GM18505 (cell line): ENCODE results near the gene DNAH8.

ENCODE experiments used
- ATAC-seq: cut with Tn5 transposase; IDR thresholded peaks from one replicate; pipeline ENCODE4 v1.9.1; 2021; ENCODE audit not compliant: unreplicated experiment
- POLR2A ChIP-seq: IDR thresholded peaks from 4 replicates; pipeline ENCODE4 v1.6.1; 2011; ENCODE audit warnings: borderline replicate concordance; ENCODE audit not compliant: insufficient read depth, insufficient read length; ENCODE audit errors: extremely low read depth

Gene DNAH8

DNA sequence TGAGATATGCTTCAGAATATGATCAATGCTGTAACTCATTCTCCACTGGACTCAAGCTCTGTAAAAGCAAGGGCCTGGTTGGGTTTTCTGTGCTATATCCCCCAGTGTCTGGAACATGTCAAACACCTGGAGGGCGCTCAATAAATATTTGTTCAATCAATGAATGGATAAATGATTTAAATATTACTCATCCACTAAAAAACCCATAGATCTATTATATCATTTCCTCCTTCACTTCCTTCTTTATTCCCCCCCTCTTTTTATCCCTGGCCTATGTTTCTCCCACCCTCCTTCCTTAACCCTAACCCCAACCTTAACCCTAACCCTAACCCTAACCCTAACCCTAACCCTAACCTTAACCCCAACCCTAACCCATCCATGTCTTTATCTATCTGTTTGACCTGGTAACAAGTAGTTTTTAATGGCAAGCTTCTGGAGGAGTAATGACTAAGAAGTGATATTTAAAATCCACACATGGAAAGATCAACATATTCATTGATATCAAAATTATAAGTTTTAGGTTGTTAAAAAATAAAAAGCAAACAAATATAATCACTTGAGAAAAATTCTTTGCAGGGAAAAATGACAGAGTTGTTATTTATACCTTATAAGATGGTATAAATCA is 229.7 kb downstream of the DNAH8 start:
- TF ChIP-seq POLR2A, result no peak
- no peak for ATAC-seq

- ATAC-seq, result no peak
- no peak for TF ChIP-seq POLR2A
Observed at GRCh38 chr6:38955861-38956260, 240.8 kb downstream of the DNAH8 start.

GRCh38 chr6:38957426-38957825 is 242.3 kb downstream of the DNAH8 start:
- no peak for TF ChIP-seq POLR2A
- no peak for ATAC-seq

- no peak for ATAC-seq
- TF ChIP-seq POLR2A, result no peak
Observed at GRCh38 chr6:38959138-38959537, 244.0 kb downstream of the DNAH8 start.

DNA sequence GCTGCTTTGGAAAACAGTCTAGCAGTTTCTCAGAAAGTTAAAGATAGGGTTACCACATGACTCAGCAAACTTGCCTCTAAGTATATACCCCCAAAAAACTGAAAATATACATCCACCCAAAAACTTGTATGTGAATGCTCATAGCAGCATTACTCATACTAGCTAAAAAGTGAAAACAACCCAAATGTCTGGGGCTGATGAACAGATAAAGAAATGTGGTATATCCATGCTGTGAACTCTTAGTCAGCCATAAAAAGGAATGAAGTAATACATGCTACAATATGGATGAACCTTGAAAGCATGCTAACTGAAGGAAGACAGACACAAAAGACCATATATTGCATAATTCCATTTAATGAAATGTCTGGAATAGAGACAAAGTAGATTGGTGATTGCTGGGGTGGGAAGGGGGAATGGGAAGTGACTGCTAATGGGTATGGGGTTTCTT is 253.6 kb downstream of the DNAH8 start:
- TF ChIP-seq POLR2A, result no peak
- ATAC-seq, result no peak

DNA sequence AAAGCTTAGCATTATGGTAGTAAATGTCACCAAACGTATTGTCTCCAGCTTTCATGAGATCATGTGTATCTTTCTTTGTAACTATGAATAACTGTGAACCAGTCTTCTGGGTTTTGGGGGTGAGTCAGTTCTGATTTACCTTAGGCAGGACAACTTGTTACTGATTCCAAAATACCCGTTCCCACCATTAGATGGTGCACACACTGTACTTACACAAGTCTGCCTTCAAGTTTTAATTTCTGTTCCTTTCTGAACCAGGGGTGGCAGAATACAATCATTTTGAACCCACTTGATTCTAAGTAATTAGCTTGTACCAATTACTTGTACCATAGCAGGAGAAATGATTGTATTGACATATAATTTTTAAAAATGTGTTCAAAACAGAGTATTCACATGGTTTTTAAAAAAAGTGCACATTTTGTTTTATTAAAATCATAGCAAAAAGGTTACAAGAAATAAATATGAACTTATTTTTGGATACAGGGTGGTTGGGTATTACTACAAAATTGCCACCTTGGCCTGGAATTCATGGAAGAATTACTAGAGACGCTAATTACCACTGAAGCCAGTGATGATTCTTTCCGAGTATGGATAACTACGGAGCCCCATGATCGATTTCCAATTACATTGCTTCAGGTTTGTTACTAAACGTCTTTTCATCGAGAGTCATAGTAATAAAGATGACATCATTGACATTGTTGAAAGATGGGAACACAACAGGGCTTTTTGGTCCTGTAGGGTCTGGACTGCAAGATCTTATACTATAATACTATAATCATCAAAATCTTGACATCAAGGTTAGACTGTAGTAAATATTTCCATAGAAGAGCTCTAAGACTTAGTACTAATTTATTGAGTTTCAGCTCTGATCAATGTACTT is 258.3 kb downstream of the DNAH8 start:
- no peak for ATAC-seq
- no peak for TF ChIP-seq POLR2A

GRCh38 chr6:38974389-38975151 is 259.5 kb downstream of the DNAH8 start:
- TF ChIP-seq POLR2A, result no peak
- no peak for ATAC-seq

DNA sequence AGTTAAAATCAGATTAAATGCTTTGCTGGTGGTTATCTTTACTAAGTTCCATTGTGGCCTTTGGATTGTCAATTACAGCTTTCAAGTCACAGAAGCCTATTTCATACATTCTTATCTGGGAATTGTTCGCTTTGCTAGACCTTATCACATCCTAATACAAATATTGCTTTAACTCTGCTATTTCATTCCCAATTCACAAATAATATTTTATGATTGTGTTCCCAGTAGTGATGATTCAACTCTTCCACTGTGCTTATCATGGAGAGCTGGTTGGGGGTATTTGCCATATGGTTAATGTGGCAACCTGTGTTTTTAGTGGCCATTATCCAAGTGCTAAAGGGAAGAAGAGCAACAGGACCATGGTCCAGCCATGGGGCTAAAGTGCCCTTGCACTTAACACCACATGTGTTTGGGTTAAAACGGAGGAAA is 260.5 kb downstream of the DNAH8 start:
- TF ChIP-seq POLR2A, result no peak
- no peak for ATAC-seq

DNA sequence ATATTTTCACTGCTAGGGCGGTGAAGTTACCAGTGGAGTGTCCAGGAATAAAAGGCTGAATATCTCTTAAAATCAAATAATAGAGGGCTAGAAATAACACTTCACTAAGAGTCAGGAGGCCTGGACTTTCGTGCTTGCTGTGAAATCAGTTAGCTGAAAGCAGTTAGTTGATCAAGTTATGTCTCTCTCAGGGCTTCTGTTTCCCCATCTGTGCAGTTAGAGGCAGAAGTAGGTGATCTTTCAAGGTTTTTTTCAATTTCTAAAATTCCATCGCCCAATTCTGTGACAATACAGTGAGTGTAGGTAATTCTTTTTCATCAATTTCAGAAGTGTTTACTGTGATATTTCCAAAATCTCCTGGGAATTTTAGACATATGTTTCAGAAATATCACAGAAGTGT is 260.9 kb downstream of the DNAH8 start:
- TF ChIP-seq POLR2A, result no peak
- no peak for ATAC-seq

DNA sequence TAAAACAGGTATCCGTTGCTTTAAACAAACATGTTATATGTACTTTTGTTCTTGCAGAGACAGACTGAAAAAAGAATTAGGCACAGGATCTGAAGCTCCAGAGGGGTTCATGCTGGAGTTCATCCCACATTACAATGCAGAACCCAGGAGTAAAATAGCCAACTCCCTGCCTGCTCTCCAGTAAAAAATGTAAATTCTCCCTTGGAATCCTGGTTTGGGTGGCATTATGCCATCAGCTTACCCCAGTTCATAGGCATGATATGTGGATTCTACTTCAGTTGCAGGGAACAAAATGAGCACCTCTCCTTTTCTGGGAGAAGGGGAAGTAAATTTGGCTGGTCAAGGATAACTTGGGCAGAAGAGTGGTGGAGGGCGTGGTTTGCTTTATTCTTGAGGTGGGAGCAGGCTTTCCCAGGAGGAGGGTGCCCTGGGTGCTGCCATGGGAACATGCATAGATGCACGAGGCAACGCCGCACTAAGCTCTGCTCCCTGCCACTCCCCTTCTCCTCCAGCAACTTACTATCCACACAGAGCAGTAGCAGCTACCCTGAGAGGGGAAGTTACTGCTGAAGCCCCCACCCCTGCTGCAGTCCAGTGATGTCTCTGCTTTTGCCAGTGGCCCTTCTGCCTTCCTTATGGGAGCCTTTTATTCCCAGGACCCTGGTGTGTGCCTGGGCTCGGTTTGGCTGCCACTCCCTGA is 261.8 kb downstream of the DNAH8 start:
- ATAC-seq, result no peak
- TF ChIP-seq POLR2A, result no peak

DNA sequence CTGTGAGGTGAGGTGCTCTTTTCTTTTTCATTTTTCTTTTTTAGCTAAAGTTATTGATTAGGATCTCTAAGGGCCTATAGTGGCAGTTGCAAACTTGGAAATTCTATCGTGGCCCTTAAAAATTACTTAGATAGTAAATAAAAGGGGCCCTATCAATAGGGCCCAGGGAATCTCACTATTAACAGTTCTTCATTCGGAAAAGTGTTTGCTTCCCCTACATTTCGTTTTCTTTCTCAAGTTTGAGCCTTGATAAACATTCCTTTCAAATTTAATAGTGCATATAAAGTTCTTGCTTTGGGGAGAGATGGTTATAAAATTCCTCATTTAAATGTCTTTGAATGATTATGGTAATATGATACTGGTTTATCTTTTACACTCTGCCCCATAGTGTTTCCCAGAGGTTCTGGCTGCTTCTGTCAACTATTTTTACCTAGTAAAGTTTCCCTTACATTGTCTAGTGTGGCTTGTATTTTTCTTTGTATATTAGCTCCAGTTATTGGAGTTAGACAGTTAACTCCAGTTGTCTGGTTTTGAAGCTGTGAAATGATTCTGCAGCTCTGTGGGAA is 263.1 kb downstream of the DNAH8 start:
- ATAC-seq, result no peak
- no peak for TF ChIP-seq POLR2A

- no peak for ATAC-seq
Observed at GRCh38 chr6:38982470-38982869, 267.4 kb downstream of the DNAH8 start.

More at GRCh38 chr6:38982470-38982869, 267.4 kb downstream of the DNAH8 start:
- no peak for TF ChIP-seq POLR2A
